Cardiac muscle cell (in vitro differentiated cells and primary cell): ENCODE results near the gene NUTF2. TPM values are rescaled to one million over a fixed set of nuclear protein-coding genes. Genes with fewer than 3 reads are reported as not detected.

Source experiments
- DNase-seq, 2 donors: peaks; one replicate each; pipeline versions ENCODE4 v3.0.0 to v3.0.0-alpha.2; 2010 to 2017; ENCODE audit warnings: low read depth in 1 of 2, low spot score in 1 of 2
- H3K27ac ChIP-seq: fragments of 200-600 bp; sonication (generic); 2 replicates; pipeline ENCODE4 v1.5.1; 2016
- H3K27me3 ChIP-seq: fragments of 200-600 bp; sonication (generic); 2 replicates; pipeline ENCODE4 v1.6.0; 2016; ENCODE audit warnings: control low read depth
- H3K36me3 ChIP-seq: fragments of 200-600 bp; sonication (generic); 2 replicates; pipeline ENCODE4 v1.5.1; 2016; ENCODE audit warnings: control low read depth
- H3K4me1 ChIP-seq: fragments of 200-600 bp; sonication (generic); 2 replicates; pipeline ENCODE4 v1.8.1; 2017; ENCODE audit warnings: low read depth, mild to moderate bottlenecking, mixed run types
- H3K4me3 ChIP-seq: fragments of 200-600 bp; sonication (generic); 2 replicates; pipeline ENCODE4 v1.5.1; 2016; ENCODE audit warnings: mild to moderate bottlenecking
- H3K9me3 ChIP-seq: fragments of 200-600 bp; sonication (generic); 2 replicates; pipeline ENCODE4 v1.5.1; 2017; ENCODE audit warnings: low read depth, mild to moderate bottlenecking, control low read depth
- polyA plus RNA-seq: library from polyadenylated mRNA; unstranded; fragments of >200 nt; fragmentation: Nextera tagmentation; extraction: Ambion mirVana; gene quantifications from 2 replicates; pipeline ENCODE4 v1.2.1, GENCODE V29; 2016
- total RNA-seq: library from RNA; depleted of rRNA; stranded (reverse); fragments of >200 nt; gene quantifications from 2 replicates; pipeline ENCODE4 v1.2.3, GENCODE V29; 2016
- TF ChIP-seq, protein P1 (sequence below): IDR thresholded peaks from 2 replicates; pipeline ENCODE4 v1.5.1; 2012; ENCODE audit warnings: low read depth, mild to moderate bottlenecking, low read length

The NUTF2 gene
- total and polyA plus RNA-seq, 2 experiments from 2014 or later: 77.6 to 235 TPM

DNA sequence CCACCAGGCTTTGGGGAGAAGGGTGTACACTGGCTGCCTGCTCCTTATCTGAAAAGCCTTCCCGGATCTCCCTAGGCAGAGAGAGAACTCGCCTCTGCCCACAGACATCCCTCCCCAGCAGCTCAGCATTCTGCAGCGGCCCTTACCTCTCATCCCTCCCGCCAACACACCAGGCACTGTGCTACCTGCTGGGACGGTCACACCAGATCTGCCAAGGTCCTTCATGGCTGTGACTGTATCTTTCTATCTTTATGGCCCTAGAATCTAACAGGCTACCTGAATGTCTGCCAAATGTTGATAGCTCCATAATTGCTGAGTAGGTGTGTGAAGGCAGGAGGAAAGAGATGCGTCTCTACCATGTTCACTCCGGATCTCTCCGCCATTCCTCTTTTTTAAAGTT is 32.2 kb upstream of the NUTF2 start:
- TF ChIP-seq, protein P1, sequence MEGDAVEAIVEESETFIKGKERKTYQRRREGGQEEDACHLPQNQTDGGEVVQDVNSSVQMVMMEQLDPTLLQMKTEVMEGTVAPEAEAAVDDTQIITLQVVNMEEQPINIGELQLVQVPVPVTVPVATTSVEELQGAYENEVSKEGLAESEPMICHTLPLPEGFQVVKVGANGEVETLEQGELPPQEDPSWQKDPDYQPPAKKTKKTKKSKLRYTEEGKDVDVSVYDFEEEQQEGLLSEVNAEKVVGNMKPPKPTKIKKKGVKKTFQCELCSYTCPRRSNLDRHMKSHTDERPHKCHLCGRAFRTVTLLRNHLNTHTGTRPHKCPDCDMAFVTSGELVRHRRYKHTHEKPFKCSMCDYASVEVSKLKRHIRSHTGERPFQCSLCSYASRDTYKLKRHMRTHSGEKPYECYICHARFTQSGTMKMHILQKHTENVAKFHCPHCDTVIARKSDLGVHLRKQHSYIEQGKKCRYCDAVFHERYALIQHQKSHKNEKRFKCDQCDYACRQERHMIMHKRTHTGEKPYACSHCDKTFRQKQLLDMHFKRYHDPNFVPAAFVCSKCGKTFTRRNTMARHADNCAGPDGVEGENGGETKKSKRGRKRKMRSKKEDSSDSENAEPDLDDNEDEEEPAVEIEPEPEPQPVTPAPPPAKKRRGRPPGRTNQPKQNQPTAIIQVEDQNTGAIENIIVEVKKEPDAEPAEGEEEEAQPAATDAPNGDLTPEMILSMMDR: no peak
- no peaks in the 10 kb centered on the region for H3K36me3 ChIP-seq
- H3K4me1 ChIP-seq: no peaks in the 10 kb centered on the region
- H3K9me3 ChIP-seq: no peaks in the 10 kb centered on the region
- H3K27me3 ChIP-seq: peaks cover 64% of the 10 kb centered on the region
- no peak for DNase-seq
- no peak overlapping the region for H3K4me3 ChIP-seq
- no peak overlapping the region for H3K27ac ChIP-seq

DNA sequence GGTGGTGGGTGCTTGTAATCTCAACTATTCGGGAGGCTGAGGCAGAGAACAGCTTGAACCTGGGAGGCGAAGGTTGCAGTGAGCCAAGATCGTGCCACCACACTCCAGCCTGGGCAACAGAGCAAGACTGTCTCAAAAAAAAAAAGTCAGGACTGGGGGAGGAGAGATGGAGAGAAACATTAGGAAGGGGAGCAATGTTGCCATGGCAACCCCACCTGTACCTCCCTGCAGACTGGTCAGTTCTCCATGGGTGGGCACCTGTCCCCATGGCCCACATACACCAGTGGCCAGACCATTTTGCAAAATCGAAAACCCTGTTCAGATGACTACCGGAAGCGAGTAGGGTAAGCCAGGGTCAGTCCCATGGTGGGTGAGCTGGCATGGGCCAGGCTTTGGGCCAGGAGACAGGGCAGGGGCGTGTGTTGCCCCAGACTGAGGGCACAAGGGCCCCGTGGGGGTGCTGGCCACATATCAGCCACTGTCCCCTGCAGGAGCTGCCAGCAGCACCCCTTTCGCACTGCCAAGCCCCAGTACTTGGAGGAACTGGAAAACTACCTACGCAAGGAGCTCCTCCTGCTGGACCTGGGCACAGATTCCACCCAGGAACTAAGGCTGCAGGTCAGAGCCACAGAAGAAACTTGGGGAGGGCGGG is 26.0 kb upstream of the NUTF2 start:
- Histone ChIP-seq H3K4me1 (no peaks in the 10 kb centered on the region), H3K27ac (no peak overlapping the region), H3K4me3 (no peak overlapping the region), H3K27me3 (peaks cover 52% of the 10 kb centered on the region), H3K9me3 (no peaks in the 10 kb centered on the region), H3K36me3 (no peaks in the 10 kb centered on the region)
- TF ChIP-seq, protein P1: no peak
- DNase-seq: no peak

DNA sequence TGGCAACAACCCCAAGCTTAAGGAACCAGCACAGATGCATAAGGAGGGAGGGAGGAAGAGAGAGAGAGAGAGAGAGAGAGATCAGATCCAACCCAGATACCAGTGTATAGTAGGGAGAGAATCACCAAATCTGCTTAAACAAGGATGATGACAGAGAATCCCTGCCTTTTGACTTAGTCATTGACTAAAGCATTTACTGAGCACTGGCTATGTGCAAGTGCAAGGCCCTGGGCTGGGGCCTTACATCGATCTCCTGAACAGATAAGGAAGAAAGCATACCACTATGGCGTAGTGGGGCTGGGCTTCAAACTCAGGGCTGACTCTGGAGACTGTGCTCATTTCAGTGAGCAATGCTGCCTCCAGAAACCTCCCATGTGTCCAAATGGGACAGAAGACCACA is 24.2 kb upstream of the NUTF2 start:
- Histone ChIP-seq H3K36me3 (no peaks in the 10 kb centered on the region), H3K4me1 (no peaks in the 10 kb centered on the region), H3K4me3 (no peak overlapping the region), H3K27ac (no peak overlapping the region), H3K27me3 (peaks cover 59% of the 10 kb centered on the region), H3K9me3 (no peaks in the 10 kb centered on the region)
- TF ChIP-seq, protein P1: no peak
- DNase-seq: no peak

DNA sequence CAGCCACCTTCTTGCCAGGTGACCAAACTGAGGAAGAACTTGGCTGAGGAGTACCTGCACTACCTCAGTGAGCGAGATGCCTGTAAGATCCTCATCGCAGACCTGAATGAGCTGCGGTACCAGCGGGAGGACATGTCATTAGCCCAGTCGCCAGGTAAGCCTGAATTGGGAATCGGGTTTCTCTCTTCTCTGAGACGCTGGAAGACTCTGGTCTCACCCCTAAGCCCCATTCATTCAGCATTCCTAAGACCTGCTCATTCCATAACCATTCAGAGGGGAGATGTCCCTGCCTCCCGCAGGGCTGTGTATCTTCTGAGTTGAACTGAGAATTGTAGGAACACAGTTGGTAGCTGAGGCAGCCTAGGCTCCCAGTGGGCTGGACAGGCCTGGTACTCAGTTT is 21.6 kb upstream of the NUTF2 start:
- Histone ChIP-seq H3K4me3 (no peak overlapping the region), H3K27me3 (peaks cover 63% of the 10 kb centered on the region), H3K9me3 (no peaks in the 10 kb centered on the region), H3K36me3 (peaks cover 8% of the 10 kb centered on the region), H3K27ac (no peak overlapping the region), H3K4me1 (no peaks in the 10 kb centered on the region)
- TF ChIP-seq, protein P1: no peak
- no peak for DNase-seq

DNA sequence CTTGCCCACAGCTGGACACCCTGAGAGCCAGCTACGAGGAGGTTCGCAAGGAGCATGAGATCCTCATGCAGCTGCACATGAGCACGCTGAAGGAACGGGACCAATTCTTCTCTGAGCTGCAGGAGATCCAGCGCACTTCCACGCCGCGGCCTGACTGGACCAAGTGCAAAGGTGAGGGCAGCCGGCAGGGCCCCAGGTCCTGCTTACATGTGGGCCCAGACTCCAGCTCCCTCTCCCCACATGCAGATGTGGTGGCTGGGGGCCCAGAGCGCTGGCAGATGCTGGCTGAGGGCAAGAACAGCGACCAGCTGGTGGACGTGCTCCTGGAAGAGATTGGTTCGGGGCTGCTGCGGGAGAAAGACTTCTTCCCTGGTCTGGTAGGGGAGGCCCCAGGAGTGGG is 20.8 kb upstream of the NUTF2 start:
- Histone ChIP-seq H3K4me1 (no peaks in the 10 kb centered on the region), H3K27me3 (peaks cover 56% of the 10 kb centered on the region), H3K4me3 (no peak overlapping the region), H3K36me3 (peaks cover 8% of the 10 kb centered on the region), H3K27ac (no peak overlapping the region), H3K9me3 (no peaks in the 10 kb centered on the region)
- TF ChIP-seq, protein P1: no peak
- no peak for DNase-seq
